ENCODE data around the gene NTPCR.

Gene NTPCR

DNA sequence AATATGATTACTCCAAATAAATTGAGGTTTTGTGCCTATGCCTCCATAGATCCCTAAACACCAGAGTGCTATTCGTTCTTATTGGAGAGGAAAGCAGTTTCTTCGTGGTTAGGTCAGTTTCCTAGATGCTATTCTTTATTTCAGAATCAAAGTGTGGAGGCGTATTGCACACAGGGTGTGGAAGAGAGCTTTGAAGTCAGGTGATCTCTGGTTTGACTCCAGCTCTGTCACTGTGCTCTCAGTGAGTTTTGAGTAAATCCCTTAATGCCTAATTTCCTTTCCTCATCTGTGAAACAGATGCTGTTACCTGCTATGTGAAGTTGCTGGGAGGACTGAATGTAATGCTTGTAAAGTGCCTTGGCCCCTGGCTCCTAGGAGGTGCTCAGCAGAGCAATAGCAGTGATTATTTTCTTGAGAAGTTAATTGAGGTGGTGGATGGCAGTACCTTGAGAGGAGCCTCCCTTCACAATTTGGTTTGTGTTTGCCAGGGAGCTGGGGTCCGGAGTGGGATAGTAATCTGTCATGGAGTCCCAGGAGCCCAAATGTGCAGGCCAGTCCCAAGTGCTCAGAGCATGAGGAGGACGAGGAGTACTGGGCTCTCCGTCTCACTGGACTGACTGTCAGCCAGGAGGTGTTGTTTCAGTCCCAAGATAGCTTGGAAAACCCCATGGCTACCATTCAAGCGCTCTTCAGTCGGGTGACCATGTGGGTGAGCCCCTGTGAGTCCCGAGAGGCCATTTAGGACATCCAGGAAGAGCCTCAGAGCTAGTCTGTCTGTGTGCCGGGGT, 14.9 kb downstream of the NTPCR start:
- TF ChIP-seq, protein P1, sequence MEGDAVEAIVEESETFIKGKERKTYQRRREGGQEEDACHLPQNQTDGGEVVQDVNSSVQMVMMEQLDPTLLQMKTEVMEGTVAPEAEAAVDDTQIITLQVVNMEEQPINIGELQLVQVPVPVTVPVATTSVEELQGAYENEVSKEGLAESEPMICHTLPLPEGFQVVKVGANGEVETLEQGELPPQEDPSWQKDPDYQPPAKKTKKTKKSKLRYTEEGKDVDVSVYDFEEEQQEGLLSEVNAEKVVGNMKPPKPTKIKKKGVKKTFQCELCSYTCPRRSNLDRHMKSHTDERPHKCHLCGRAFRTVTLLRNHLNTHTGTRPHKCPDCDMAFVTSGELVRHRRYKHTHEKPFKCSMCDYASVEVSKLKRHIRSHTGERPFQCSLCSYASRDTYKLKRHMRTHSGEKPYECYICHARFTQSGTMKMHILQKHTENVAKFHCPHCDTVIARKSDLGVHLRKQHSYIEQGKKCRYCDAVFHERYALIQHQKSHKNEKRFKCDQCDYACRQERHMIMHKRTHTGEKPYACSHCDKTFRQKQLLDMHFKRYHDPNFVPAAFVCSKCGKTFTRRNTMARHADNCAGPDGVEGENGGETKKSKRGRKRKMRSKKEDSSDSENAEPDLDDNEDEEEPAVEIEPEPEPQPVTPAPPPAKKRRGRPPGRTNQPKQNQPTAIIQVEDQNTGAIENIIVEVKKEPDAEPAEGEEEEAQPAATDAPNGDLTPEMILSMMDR (IDR thresholded peaks at IDR 0.05; ENCODE audit: extremely low read depth, missing control alignments) = no peak
- DNase-seq (ENCODE audit: low spot score) = no peak

- TF ChIP-seq, protein P1 (IDR thresholded peaks at IDR 0.05; ENCODE audit: extremely low read depth, missing control alignments) = no peak
- DNase-seq (ENCODE audit: low spot score) = no peak
Observed at GRCh38 chr1:232965912-232966217, 15.5 kb downstream of the NTPCR start.

DNA sequence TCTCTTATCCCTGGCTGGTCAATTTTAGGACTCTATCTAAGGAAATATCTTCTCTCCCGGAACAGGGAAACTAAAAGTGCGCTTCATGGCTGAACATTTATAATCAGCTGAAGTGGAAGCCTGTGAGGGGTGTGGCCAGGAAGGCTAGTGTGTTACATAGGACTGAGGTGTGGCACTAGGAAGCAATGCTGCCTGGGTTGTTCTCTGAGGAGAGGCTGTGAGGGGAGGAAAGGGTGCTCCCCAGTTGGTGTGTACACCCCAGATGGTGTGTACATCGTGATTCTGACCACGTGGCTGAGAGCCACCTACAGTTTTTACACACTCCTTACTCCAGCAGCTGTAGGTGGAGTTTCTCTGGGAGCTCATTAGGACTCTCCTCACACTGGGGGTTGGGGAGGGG, 16.3 kb downstream of the NTPCR start:
- TF ChIP-seq, protein P1 (IDR thresholded peaks at IDR 0.05; ENCODE audit: extremely low read depth, missing control alignments) = no peak
- DNase-seq (ENCODE audit: low spot score) = no peak

GRCh38 chr1:232968391-232968790, 18.0 kb downstream of the NTPCR start:
- TF ChIP-seq, protein P1 (IDR thresholded peaks at IDR 0.05; ENCODE audit: extremely low read depth, missing control alignments) = no peak
- DNase-seq (ENCODE audit: low spot score) = no peak

DNA sequence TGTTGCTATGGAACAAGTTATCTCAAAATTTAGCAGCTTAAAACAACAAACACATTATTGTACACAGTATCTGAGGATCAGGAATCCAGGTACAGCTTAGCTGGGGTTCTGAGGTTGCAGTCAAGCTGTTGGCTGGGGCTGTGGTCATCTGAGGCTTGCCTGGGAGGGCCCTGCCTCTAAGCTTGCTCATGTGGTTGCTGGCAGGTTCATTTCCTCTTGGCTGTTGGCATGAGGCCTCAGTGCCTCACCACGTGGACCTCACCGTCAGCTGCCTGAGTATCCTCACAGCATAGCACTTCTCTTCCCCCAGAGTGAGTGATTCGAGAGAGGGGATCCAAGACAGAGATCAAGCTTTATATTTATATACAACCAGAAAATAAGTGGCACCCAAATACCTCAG, 18.6 kb downstream of the NTPCR start:
- no peak for DNase-seq (ENCODE audit: low spot score)
- TF ChIP-seq, protein P1 (IDR thresholded peaks at IDR 0.05; ENCODE audit: extremely low read depth, missing control alignments) = no peak

DNA sequence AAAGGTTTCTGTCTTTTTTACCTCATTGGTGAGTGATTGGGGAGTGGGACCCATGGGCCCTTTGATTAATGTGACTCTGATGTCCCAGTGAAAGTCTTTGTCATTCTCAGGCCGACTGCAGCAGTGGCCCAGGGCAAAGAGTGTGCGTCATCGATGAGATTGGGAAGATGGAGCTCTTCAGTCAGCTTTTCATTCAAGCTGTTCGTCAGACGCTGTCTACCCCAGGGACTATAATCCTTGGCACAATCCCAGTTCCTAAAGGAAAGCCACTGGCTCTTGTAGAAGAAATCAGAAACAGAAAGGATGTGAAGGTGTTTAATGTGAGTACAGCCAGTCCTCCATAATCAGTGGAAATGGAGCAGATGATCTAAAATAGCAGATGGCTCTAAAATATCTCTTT, 19.4 kb downstream of the NTPCR start:
- DNase-seq (ENCODE audit: low spot score) = no peak
- TF ChIP-seq, protein P1 (IDR thresholded peaks at IDR 0.05; ENCODE audit: extremely low read depth, missing control alignments) = no peak

- TF ChIP-seq, protein P1 (IDR thresholded peaks at IDR 0.05; ENCODE audit: extremely low read depth, missing control alignments) = no peak
- no peak for DNase-seq (ENCODE audit: low spot score)
Observed at GRCh38 chr1:232970508-232970907, 20.1 kb downstream of the NTPCR start.
